ENCODE measurements around the gene DCAF11. TPM values are rescaled to one million over a fixed set of nuclear protein-coding genes. Genes with fewer than 3 reads are reported as not detected.

Gene DCAF11
- total RNA-seq, 1 experiment from 2014 or later, result 93.5 TPM

- Histone ChIP-seq H3K4me1 (ENCODE audit: low read length) (no peaks in the 10 kb centered on the region; the same call in 1 of the 2 replicates), H4K20me1 (ENCODE audit: insufficient read depth, low read depth, low read length) (no peaks in the 10 kb centered on the region)
These were observed 53.0 kb downstream of the DCAF11 start for GRCh38 chr14:24167469-24168114.

GRCh38 chr14:24171422-24172260 lies 57.1 kb downstream of the DCAF11 start, which contains the start of gene REC8:
Gene REC8 (plus strand): TSS chr14:24172080. CDS start chr14:24172553, 473 bp downstream.
- H3K9me2 ChIP-seq (replicated peaks; ENCODE audit: insufficient read depth, low read length), result no peaks in the 10 kb centered on the region
- H3K4me1 ChIP-seq (ENCODE audit: low read length), result peaks cover 7% of the 10 kb centered on the region
- H3K27ac ChIP-seq (ENCODE audit: low read length), result peak within 1 kb of the TSS; percentile 52
- peaks cover 15% of the 10 kb centered on the region for H3K79me2 ChIP-seq (ENCODE audit: low read length)
- no peaks in the 10 kb centered on the region for H4K20me1 ChIP-seq (ENCODE audit: insufficient read depth, low read depth, low read length)
- 0 out of 2 replicates have a peak within 1 kb of the TSS, but pooled peaks have one; percentile 22 for H2AFZ ChIP-seq (ENCODE audit: low read length)
- no peaks in the 10 kb centered on the region for H3K27me3 ChIP-seq (ENCODE audit: low read length)
- DNase-seq, result peak; percentile 96
- peak within 1 kb of the TSS; percentile 64 for H3K4me3 ChIP-seq (ENCODE audit: low read length)
- H3K4me2 ChIP-seq (ENCODE audit: low read depth, low read length, poor library complexity, severe bottlenecking), result peak within 1 kb of the TSS; percentile 70
- no peaks in the 10 kb centered on the region for H3K9me3 ChIP-seq (ENCODE audit: low read length)
- H3K9ac ChIP-seq (ENCODE audit: low read length), result peak within 1 kb of the TSS; percentile 75
- H3K36me3 ChIP-seq (ENCODE audit: insufficient read depth, low read length), result 0 out of 2 replicates have a peak, but pooled peaks cover 5% of the 10 kb centered on the region

More at GRCh38 chr14:24167469-24168114, 53.0 kb downstream of the DCAF11 start:
- no peak overlapping the region for H3K4me2 ChIP-seq (ENCODE audit: low read depth, low read length, poor library complexity, severe bottlenecking)
- no peak overlapping the region for H3K9ac ChIP-seq (ENCODE audit: low read length)
- no peak overlapping the region for H3K4me3 ChIP-seq (ENCODE audit: low read length)
- H3K79me2 ChIP-seq (ENCODE audit: low read length), result peaks cover 11% of the 10 kb centered on the region
- peaks cover 34% of the 10 kb centered on the region; the same call in 1 of the 2 replicates for H3K36me3 ChIP-seq (ENCODE audit: insufficient read depth, low read length)
- no peak for DNase-seq
- no peak overlapping the region for H3K27ac ChIP-seq (ENCODE audit: low read length)
- H3K9me3 ChIP-seq (ENCODE audit: low read length), result no peaks in the 10 kb centered on the region
- H3K9me2 ChIP-seq (replicated peaks; ENCODE audit: insufficient read depth, low read length), result no peaks in the 10 kb centered on the region
- H3K27me3 ChIP-seq (ENCODE audit: low read length), result no peaks in the 10 kb centered on the region
- H2AFZ ChIP-seq (ENCODE audit: low read length), result no peak overlapping the region

- Histone ChIP-seq H3K9me3 (ENCODE audit: low read length) (no peaks in the 10 kb centered on the region), H3K4me1 (ENCODE audit: low read length) (peaks cover 7% of the 10 kb centered on the region), H3K9me2 (replicated peaks; ENCODE audit: insufficient read depth, low read length) (no peaks in the 10 kb centered on the region), H3K27ac (ENCODE audit: low read length) (peak overlapping the region; percentile 52), H3K4me3 (ENCODE audit: low read length) (peak overlapping the region; percentile 64), H3K27me3 (ENCODE audit: low read length) (no peaks in the 10 kb centered on the region), H2AFZ (ENCODE audit: low read length) (no peak overlapping the region), H3K4me2 (ENCODE audit: low read depth, low read length, poor library complexity, severe bottlenecking) (peak overlapping the region; percentile 70), H3K9ac (ENCODE audit: low read length) (peak overlapping the region; percentile 75), H3K79me2 (ENCODE audit: low read length) (peaks cover 15% of the 10 kb centered on the region), H4K20me1 (ENCODE audit: insufficient read depth, low read depth, low read length) (no peaks in the 10 kb centered on the region), H3K36me3 (ENCODE audit: insufficient read depth, low read length) (0 out of 2 replicates have a peak, but pooled peaks cover 12% of the 10 kb centered on the region)
- DNase-seq, result no peak
These were observed 57.8 kb downstream of the DCAF11 start for GRCh38 chr14:24172261-24172860.

- no peak for DNase-seq
- Histone ChIP-seq H3K27me3 (ENCODE audit: low read length) (no peaks in the 10 kb centered on the region), H3K4me1 (ENCODE audit: low read length) (peaks cover 7% of the 10 kb centered on the region), H2AFZ (ENCODE audit: low read length) (no peak overlapping the region), H3K4me3 (ENCODE audit: low read length) (peak overlapping the region; percentile 64), H3K4me2 (ENCODE audit: low read depth, low read length, poor library complexity, severe bottlenecking) (peak overlapping the region; percentile 70), H3K9ac (ENCODE audit: low read length) (peak overlapping the region; percentile 75), H3K27ac (ENCODE audit: low read length) (0 out of 2 replicates have a peak overlapping the region, but pooled peaks have one; percentile 52), H3K36me3 (ENCODE audit: insufficient read depth, low read length) (peaks cover 15% of the 10 kb centered on the region; the same call in 1 of the 2 replicates), H3K9me2 (replicated peaks; ENCODE audit: insufficient read depth, low read length) (no peaks in the 10 kb centered on the region), H4K20me1 (ENCODE audit: insufficient read depth, low read depth, low read length) (no peaks in the 10 kb centered on the region), H3K79me2 (ENCODE audit: low read length) (peaks cover 15% of the 10 kb centered on the region), H3K9me3 (ENCODE audit: low read length) (no peaks in the 10 kb centered on the region)
These were observed 58.3 kb downstream of the DCAF11 start for GRCh38 chr14:24172871-24173281.

Small RNA genes within 50 kb of the gene (small RNA-seq; reads per million reads assigned to genes)
- gene IRF9, result 0.43 reads per million, percentile 6 among the genes with 10 or more reads in this experiment
- gene RNA5SP383, result 0.47 reads per million, percentile 8 among the genes with 10 or more reads in this experiment

Other genes with a start within 250 kb of the DCAF11 start
- 63.8 and 175 TPM in 2 replicates for gene DHRS4, start 161.0 kb upstream of the DCAF11 start, total RNA-seq (2014; rRNA removed; shearing (Covaris generic); ENCODE audit: low replicate concordance)
- gene DHRS4L2, start 125.8 kb upstream of the DCAF11 start, total RNA-seq (2014; rRNA removed; shearing (Covaris generic); ENCODE audit: low replicate concordance), result 53.7 and 66.1 TPM in 2 replicates
- 58.4 and 110 TPM in 2 replicates for gene CARMIL3, start 62.8 kb upstream of the DCAF11 start, total RNA-seq (2014; rRNA removed; shearing (Covaris generic); ENCODE audit: low replicate concordance)
- gene CPNE6, start 43.2 kb upstream of the DCAF11 start, total RNA-seq (2014; rRNA removed; shearing (Covaris generic); ENCODE audit: low replicate concordance), result 0.04 and 1.3 TPM in 2 replicates
- 106 and 151 TPM in 2 replicates for gene PCK2, start 20.5 kb upstream of the DCAF11 start, total RNA-seq (2014; rRNA removed; shearing (Covaris generic); ENCODE audit: low replicate concordance)
- gene NRL, start 172 bp downstream of the DCAF11 start, total RNA-seq (2014; rRNA removed; shearing (Covaris generic); ENCODE audit: low replicate concordance), result 1.5 and 2.5 TPM in 2 replicates
- 0.89 and 1.6 TPM in 2 replicates for gene FITM1, start 15.9 kb downstream of the DCAF11 start, total RNA-seq (2014; rRNA removed; shearing (Covaris generic); ENCODE audit: low replicate concordance)
- gene PSME1, start 21.4 kb downstream of the DCAF11 start, total RNA-seq (2014; rRNA removed; shearing (Covaris generic); ENCODE audit: low replicate concordance), result 435 and 452 TPM in 2 replicates
- 35.3 and 95.4 TPM in 2 replicates for gene EMC9, start 26.8 kb downstream of the DCAF11 start, total RNA-seq (2014; rRNA removed; shearing (Covaris generic); ENCODE audit: low replicate concordance)
- 469 and 536 TPM in 2 replicates for gene PSME2, start 31.8 kb downstream of the DCAF11 start, total RNA-seq (2014; rRNA removed; shearing (Covaris generic); ENCODE audit: low replicate concordance)
- 82.0 and 153 TPM in 2 replicates for gene RNF31, start 32.7 kb downstream of the DCAF11 start, total RNA-seq (2014; rRNA removed; shearing (Covaris generic); ENCODE audit: low replicate concordance)
- 72.7 and 79.8 TPM in 2 replicates for gene IRF9, start 46.5 kb downstream of the DCAF11 start, total RNA-seq (2014; rRNA removed; shearing (Covaris generic); ENCODE audit: low replicate concordance)
- gene REC8, start 57.3 kb downstream of the DCAF11 start, total RNA-seq (2014; rRNA removed; shearing (Covaris generic); ENCODE audit: low replicate concordance), result 22.1 and 34.6 TPM in 2 replicates
- 48.9 and 118 TPM in 2 replicates for gene IPO4, start 74.0 kb downstream of the DCAF11 start, total RNA-seq (2014; rRNA removed; shearing (Covaris generic); ENCODE audit: low replicate concordance)
- gene TM9SF1, start 80.7 kb downstream of the DCAF11 start, total RNA-seq (2014; rRNA removed; shearing (Covaris generic); ENCODE audit: low replicate concordance), result 31.3 and 49.0 TPM in 2 replicates
- gene TSSK4, start 90.9 kb downstream of the DCAF11 start, total RNA-seq (2014; rRNA removed; shearing (Covaris generic); ENCODE audit: low replicate concordance), result 4.2 TPM in 1 of 2 replicates, not detected in the other
- gene CHMP4A, start 98.7 kb downstream of the DCAF11 start, total RNA-seq (2014; rRNA removed; shearing (Covaris generic); ENCODE audit: low replicate concordance), result 36.8 and 94.6 TPM in 2 replicates
- 30.7 and 35.4 TPM in 2 replicates for gene MDP1, start 101.3 kb downstream of the DCAF11 start, total RNA-seq (2014; rRNA removed; shearing (Covaris generic); ENCODE audit: low replicate concordance)
- gene NEDD8, start 117.6 kb downstream of the DCAF11 start, total RNA-seq (2014; rRNA removed; shearing (Covaris generic); ENCODE audit: low replicate concordance), result 293 and 323 TPM in 2 replicates
- 132 and 164 TPM in 2 replicates for gene GMPR2, start 118.2 kb downstream of the DCAF11 start, total RNA-seq (2014; rRNA removed; shearing (Covaris generic); ENCODE audit: low replicate concordance)
- 81.1 and 104 TPM in 2 replicates for gene TINF2, start 127.8 kb downstream of the DCAF11 start, total RNA-seq (2014; rRNA removed; shearing (Covaris generic); ENCODE audit: low replicate concordance)
- 1.3 and 5.2 TPM in 2 replicates for gene TGM1, start 148.4 kb downstream of the DCAF11 start, total RNA-seq (2014; rRNA removed; shearing (Covaris generic); ENCODE audit: low replicate concordance)
- 45.1 and 64.1 TPM in 2 replicates for gene RABGGTA, start 156.8 kb downstream of the DCAF11 start, total RNA-seq (2014; rRNA removed; shearing (Covaris generic); ENCODE audit: low replicate concordance)
- gene DHRS1, start 185.0 kb downstream of the DCAF11 start, total RNA-seq (2014; rRNA removed; shearing (Covaris generic); ENCODE audit: low replicate concordance), result 27.1 and 35.9 TPM in 2 replicates
- gene NOP9, start 185.1 kb downstream of the DCAF11 start, total RNA-seq (2014; rRNA removed; shearing (Covaris generic); ENCODE audit: low replicate concordance), result 42.0 and 44.7 TPM in 2 replicates
- 7.1 and 9.9 TPM in 2 replicates for gene CIDEB, start 193.2 kb downstream of the DCAF11 start, total RNA-seq (2014; rRNA removed; shearing (Covaris generic); ENCODE audit: low replicate concordance)
- 12.9 and 41.5 TPM in 2 replicates for gene LTB4R2, start 195.4 kb downstream of the DCAF11 start, total RNA-seq (2014; rRNA removed; shearing (Covaris generic); ENCODE audit: low replicate concordance)
- 26.6 and 29.6 TPM in 2 replicates for gene LTB4R, start 196.7 kb downstream of the DCAF11 start, total RNA-seq (2014; rRNA removed; shearing (Covaris generic); ENCODE audit: low replicate concordance)
- gene ADCY4, start 220.3 kb downstream of the DCAF11 start, total RNA-seq (2014; rRNA removed; shearing (Covaris generic); ENCODE audit: low replicate concordance), result 0.07 and 0.69 TPM in 2 replicates
- gene RIPK3, start 225.2 kb downstream of the DCAF11 start, total RNA-seq (2014; rRNA removed; shearing (Covaris generic); ENCODE audit: low replicate concordance), result 1.6 and 2.3 TPM in 2 replicates